ENCODE data around the gene UBXN6.

The UBXN6 gene

DNA sequence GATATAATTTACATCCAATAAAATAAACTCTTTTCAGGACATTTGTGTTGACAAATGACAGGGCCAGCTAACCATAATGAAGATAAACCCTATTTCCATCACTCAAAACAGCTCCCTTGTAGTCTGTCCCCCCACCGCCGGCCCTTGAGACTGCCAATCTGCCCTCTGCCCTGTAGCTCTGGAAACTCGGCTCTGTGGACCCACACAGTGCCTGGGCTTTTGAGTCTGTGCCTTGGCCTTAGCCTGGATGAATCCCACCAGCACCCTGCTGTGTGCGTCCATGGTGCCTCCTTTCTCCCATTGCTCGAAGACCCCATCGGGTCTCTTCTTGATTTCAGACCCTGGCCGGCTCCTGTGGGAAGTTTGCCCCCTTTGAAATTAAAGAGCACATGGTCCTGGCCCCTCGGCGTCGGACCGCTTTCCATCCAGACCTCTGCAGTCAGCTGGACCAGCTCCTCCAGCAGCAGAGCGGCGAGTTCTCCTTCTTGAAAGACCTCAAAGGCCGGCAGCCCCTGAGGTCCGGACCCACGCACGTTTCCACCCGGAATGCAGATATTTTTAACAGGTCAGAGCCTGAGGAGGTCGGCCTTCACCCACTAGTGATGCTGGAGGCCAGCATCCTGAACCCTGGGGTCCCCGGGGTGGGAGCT, 29.1 kb downstream of the UBXN6 start:
- Histone ChIP-seq H3K4me1 (ENCODE audit: insufficient read depth, low read length) (no peaks in the 10 kb centered on the region), H3K36me3 (ENCODE audit: insufficient read depth, low read depth, low read length) (peaks cover 89% of the 10 kb centered on the region), H3K9me3 (ENCODE audit: insufficient read depth, low read depth, low read length) (no peaks in the 10 kb centered on the region), H3K27me3 (ENCODE audit: insufficient read depth, low read length) (no peaks in the 10 kb centered on the region), H3K4me3 (ENCODE audit: low read length) (no peak overlapping the region), H3K9ac (ENCODE audit: low read depth, low read length) (no peak overlapping the region), H3K27ac (ENCODE audit: low read length) (no peak overlapping the region)

DNA sequence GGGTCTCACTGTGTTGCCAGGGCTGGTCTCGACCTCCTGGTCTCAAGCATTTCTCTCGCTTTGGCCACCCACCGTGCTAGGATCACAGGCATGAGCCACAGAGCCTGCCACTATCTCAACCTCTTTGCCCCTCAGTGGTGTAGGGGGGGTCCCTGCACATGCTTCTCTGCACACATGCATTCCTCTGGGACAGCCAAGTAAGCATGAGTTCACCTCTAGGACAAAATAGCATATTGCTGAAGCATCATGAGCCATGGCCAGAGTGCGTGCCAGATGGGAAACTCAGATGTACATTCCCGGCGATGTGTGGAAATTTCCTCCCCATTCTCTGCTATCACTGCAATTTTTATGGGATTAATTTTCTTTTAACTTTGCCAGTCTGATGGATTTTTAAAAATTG, 32.1 kb downstream of the UBXN6 start:
- no peak overlapping the region for H3K9ac ChIP-seq (ENCODE audit: low read depth, low read length)
- H3K4me3 ChIP-seq (ENCODE audit: low read length), result no peak overlapping the region
- H3K9me3 ChIP-seq (ENCODE audit: insufficient read depth, low read depth, low read length), result no peaks in the 10 kb centered on the region
- no peaks in the 10 kb centered on the region for H3K4me1 ChIP-seq (ENCODE audit: insufficient read depth, low read length)
- peaks cover 88% of the 10 kb centered on the region for H3K36me3 ChIP-seq (ENCODE audit: insufficient read depth, low read depth, low read length)
- H3K27ac ChIP-seq (ENCODE audit: low read length), result no peak overlapping the region
- no peaks in the 10 kb centered on the region for H3K27me3 ChIP-seq (ENCODE audit: insufficient read depth, low read length)

DNA sequence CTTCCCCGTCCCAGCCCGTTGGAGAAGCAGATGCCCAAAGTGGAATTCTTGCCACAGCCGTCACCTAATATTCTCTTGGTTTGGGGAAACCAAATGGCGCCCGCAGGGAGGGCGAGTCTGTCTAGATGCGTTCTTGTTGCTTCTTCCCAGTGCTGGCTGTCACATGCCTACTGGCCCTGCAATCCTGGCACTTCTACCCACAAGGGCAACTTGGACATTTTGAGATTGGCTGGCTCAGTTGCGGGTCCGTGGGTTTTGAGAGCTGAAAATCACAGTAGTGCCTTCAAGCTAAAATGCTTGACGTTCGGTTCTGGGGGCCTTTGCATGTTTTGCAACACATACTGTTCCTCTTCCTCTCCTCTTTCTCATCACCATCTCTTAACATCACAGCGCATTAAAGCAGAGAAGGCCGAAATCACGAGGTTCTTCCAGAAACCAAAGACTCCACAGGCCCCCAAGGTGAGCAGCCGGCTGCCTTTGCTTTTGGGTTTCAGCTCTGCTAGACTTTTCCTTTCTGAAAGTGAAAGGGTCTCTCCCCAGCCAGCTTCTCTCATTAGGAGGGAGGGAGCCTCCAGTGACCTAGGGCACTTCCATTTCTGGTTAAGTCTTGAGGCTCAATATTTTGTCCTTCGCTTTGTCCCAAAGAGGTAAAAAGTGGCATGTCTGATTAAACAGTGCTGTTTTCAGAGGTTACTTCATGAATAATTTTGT, 34.0 kb downstream of the UBXN6 start:
- H3K9ac ChIP-seq (ENCODE audit: low read depth, low read length), result no peak overlapping the region
- no peak overlapping the region for H3K27ac ChIP-seq (ENCODE audit: low read length)
- H3K4me1 ChIP-seq (ENCODE audit: insufficient read depth, low read length), result no peaks in the 10 kb centered on the region
- H3K4me3 ChIP-seq (ENCODE audit: low read length), result no peak overlapping the region
- no peaks in the 10 kb centered on the region for H3K9me3 ChIP-seq (ENCODE audit: insufficient read depth, low read depth, low read length)
- peaks cover 85% of the 10 kb centered on the region for H3K36me3 ChIP-seq (ENCODE audit: insufficient read depth, low read depth, low read length)
- no peaks in the 10 kb centered on the region for H3K27me3 ChIP-seq (ENCODE audit: insufficient read depth, low read length)

DNA sequence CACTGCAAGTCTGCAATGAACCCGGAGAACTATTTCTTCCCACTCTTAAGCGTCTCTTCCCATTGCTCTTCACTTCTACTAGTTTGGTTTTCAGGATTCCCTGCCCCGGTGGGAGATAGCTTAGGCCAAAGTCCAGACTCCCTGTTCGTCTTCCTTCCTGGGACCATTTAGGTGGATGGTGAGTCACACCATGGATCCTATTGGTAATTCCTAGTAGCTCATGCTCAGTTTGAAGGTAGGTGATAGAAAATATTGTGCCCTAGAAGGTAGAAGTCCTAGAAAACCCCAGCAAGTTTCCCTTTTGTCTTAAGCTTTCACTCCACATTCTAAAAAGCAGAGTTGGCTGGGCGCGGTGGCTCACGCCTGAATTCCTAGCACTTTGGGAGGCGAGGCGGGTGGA, 41.3 kb downstream of the UBXN6 start:
- Histone ChIP-seq H3K4me3 (ENCODE audit: low read length) (no peak overlapping the region), H3K27me3 (ENCODE audit: insufficient read depth, low read length) (no peaks in the 10 kb centered on the region), H3K4me1 (ENCODE audit: insufficient read depth, low read length) (peaks cover 23% of the 10 kb centered on the region; the same call in 1 of the 2 replicates), H3K9ac (ENCODE audit: low read depth, low read length) (peak overlapping the region; percentile 41; the same call in 1 of the 2 replicates), H3K27ac (ENCODE audit: low read length) (no peak overlapping the region), H3K9me3 (ENCODE audit: insufficient read depth, low read depth, low read length) (no peaks in the 10 kb centered on the region), H3K36me3 (ENCODE audit: insufficient read depth, low read depth, low read length) (peaks cover 92% of the 10 kb centered on the region)

DNA sequence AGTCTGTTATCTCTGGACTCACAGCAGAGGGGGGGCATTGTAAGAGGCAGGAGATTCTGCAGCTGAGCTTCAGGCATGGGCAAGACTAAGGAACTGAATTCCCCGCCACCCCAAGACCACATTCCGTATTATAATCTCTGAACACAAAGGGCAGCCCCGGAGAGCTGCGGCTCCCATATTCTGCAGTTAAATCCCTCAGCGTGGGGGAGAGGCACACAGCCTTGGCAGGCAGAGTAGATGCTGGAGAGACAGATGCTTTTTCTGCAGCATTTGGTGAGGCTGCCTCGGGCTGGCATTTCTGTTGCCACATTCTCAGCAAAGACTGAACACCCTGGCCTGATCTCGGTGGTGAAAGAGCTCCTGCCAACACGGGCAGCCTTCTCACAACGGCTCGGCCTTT, 42.2 kb downstream of the UBXN6 start:
- Histone ChIP-seq H3K36me3 (ENCODE audit: insufficient read depth, low read depth, low read length) (peaks cover 92% of the 10 kb centered on the region), H3K27me3 (ENCODE audit: insufficient read depth, low read length) (no peaks in the 10 kb centered on the region), H3K9me3 (ENCODE audit: insufficient read depth, low read depth, low read length) (no peaks in the 10 kb centered on the region), H3K4me3 (ENCODE audit: low read length) (peak overlapping the region; percentile 36; the same call in 1 of the 2 replicates), H3K9ac (ENCODE audit: low read depth, low read length) (peak overlapping the region; percentile 57), H3K4me1 (ENCODE audit: insufficient read depth, low read length) (peaks cover 23% of the 10 kb centered on the region; the same call in 1 of the 2 replicates), H3K27ac (ENCODE audit: low read length) (no peak overlapping the region)

DNA sequence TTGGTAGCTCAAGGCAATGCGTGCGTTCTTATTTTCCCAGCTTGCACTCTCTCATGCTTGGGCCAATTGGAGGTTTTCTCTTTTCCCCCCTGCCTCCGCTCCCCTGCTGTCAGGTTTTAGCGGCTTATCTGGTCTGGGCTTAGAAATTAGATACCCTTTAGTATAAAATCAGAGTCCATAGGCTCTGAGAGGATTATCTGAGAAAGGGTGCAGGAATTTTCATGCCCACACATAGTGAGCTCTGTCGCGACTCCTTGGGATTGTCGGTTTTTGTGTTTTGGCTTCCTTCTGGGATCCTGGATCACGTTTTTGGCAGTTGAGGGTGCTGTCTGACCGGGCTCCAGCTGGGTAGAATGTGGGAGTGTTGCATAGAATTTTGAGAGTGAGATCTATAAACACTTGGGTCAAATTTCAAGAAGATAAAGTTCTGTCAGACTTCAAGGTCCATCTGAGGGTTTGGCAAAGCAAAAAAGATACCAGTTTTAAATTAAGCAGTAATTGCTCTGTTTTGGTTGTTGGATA, 42.7 kb downstream of the UBXN6 start:
- peak overlapping the region; percentile 57 for H3K9ac ChIP-seq (ENCODE audit: low read depth, low read length)
- H3K4me1 ChIP-seq (ENCODE audit: insufficient read depth, low read length), result peaks cover 23% of the 10 kb centered on the region; the same call in 1 of the 2 replicates
- H3K27me3 ChIP-seq (ENCODE audit: insufficient read depth, low read length), result no peaks in the 10 kb centered on the region
- H3K27ac ChIP-seq (ENCODE audit: low read length), result no peak overlapping the region
- H3K4me3 ChIP-seq (ENCODE audit: low read length), result peak overlapping the region; percentile 36; the same call in 1 of the 2 replicates
- H3K36me3 ChIP-seq (ENCODE audit: insufficient read depth, low read depth, low read length), result peaks cover 92% of the 10 kb centered on the region
- no peaks in the 10 kb centered on the region for H3K9me3 ChIP-seq (ENCODE audit: insufficient read depth, low read depth, low read length)

DNA sequence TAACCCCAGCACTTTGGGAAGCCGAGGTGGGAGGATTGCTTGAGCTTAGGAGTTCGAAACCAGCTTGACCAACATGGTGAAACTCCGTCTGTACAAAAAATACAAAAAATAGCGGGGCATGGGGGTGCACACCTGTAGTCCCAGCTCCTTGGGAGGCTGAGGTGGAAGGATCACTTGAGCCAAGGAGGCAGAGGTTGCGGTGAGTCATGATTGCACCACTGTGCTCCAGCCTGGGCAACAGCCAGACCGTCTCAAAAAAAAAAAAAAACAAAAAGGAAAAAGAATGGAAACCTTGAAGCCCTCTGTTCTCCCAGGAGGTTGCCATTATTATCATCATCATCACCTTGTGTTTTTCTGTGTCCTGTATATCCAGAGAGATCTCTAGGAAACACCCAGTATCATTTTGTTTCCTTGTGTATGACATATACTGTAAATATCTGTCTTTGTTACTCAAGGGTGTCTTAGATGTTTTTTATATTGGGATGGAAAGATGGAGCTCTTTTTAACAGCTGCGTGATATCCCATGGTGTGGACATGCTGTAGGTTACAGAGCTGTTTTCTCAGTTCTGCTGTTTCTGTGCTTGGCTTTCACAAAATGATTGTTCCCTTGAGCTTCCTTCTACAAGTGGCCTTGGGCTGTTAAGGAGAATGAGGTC, 43.3 kb downstream of the UBXN6 start:
- peak overlapping the region; percentile 57; the same call in 1 of the 2 replicates for H3K9ac ChIP-seq (ENCODE audit: low read depth, low read length)
- H3K27ac ChIP-seq (ENCODE audit: low read length), result no peak overlapping the region
- H3K4me3 ChIP-seq (ENCODE audit: low read length), result peak overlapping the region; percentile 36; the same call in 1 of the 2 replicates

DNA sequence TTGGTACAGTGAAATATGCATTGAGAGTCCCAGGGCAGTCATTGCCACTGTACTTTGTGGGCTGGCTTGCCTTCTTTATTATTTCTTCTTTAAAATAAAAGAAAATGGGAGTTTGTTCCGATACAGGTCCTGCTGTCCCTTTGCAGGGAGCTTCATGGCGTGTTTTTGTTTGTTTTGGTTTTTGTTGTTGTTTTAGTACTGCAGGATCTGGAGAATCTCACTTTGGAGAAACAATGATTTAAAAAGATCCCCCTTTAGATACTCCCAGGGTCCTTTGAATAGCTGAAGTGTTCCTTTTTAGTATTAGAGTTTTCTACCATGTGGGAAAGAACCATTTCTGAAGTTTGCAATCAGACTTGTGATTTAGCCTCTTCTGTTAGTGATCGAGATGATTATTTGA, 44.0 kb downstream of the UBXN6 start:
- Histone ChIP-seq H3K36me3 (ENCODE audit: insufficient read depth, low read depth, low read length) (peaks cover 94% of the 10 kb centered on the region), H3K4me1 (ENCODE audit: insufficient read depth, low read length) (peaks cover 25% of the 10 kb centered on the region), H3K27ac (ENCODE audit: low read length) (no peak overlapping the region), H3K4me3 (ENCODE audit: low read length) (no peak overlapping the region), H3K9me3 (ENCODE audit: insufficient read depth, low read depth, low read length) (no peaks in the 10 kb centered on the region), H3K27me3 (ENCODE audit: insufficient read depth, low read length) (no peaks in the 10 kb centered on the region), H3K9ac (ENCODE audit: low read depth, low read length) (no peak overlapping the region)

More for the DNA sequence above, 43.3 kb downstream of the UBXN6 start:
- Histone ChIP-seq H3K4me1 (ENCODE audit: insufficient read depth, low read length) (peaks cover 23% of the 10 kb centered on the region), H3K27me3 (ENCODE audit: insufficient read depth, low read length) (no peaks in the 10 kb centered on the region), H3K9me3 (ENCODE audit: insufficient read depth, low read depth, low read length) (no peaks in the 10 kb centered on the region), H3K36me3 (ENCODE audit: insufficient read depth, low read depth, low read length) (peaks cover 92% of the 10 kb centered on the region)

DNA sequence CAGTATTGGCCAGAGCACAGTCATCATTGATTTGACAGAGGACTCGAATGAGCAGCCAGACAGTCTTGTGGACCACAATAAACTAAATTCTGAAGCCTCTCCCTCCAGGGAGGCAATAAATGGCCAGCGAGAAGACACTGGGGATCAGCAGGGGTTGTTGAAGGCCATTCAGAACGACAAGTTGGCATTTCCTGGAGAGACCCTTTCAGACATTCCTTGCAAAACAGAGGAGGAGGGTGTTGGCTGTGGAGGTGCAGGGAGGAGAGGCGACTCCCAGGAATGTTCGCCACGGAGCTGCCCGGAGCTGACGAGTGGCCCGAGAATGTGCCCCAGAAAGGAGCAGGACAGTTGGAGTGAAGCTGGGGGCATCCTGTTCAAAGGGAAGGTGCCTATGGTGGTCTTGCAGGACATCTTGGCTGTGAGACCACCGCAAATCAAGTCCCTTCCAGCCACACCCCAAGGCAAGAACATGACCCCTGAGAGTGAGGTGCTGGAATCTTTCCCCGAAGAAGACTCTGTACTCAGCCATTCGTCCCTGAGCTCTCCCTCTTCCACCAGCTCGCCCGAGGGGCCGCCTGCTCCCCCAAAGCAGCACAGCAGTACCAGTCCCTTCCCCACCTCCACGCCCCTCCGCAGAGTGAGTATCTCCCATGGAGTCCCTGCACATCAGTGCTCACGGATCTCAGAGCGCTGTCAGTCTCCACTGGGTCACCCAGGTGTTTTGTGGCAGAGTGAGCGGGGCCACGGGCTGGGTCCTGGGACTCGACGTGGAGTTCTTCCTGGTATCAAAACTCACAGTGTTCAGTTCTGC, 48.3 kb downstream of the UBXN6 start:
- Histone ChIP-seq H3K9me3 (ENCODE audit: insufficient read depth, low read depth, low read length) (no peaks in the 10 kb centered on the region), H3K27me3 (ENCODE audit: insufficient read depth, low read length) (no peaks in the 10 kb centered on the region), H3K4me1 (ENCODE audit: insufficient read depth, low read length) (peaks cover 23% of the 10 kb centered on the region), H3K27ac (ENCODE audit: low read length) (peak overlapping the region; percentile 54), H3K9ac (ENCODE audit: low read depth, low read length) (peak overlapping the region; percentile 63; the same call in 1 of the 2 replicates), H3K36me3 (ENCODE audit: insufficient read depth, low read depth, low read length) (peaks cover 91% of the 10 kb centered on the region), H3K4me3 (ENCODE audit: low read length) (peak overlapping the region; percentile 18; the same call in 1 of the 2 replicates)

DNA sequence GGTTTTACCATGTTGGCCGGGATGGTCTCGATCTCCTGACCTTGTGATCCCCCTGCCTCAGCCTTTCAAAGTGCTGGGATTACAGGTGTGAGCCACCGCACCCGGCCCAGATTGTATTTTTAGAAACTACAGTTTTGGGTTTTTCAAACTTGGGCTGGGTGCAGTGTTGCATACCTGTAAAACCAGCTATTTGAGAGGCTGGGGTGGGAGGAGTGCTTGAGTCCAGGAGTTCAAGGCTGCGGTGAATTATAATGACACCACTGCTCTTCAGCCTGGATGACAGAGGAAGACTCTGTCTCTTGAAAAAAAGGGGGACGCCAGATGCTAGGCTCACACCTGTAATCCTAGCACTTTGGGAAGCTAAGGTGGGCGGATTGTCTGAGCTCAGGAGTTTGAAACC, 51.0 kb downstream of the UBXN6 start:
- Histone ChIP-seq H3K9ac (ENCODE audit: low read depth, low read length) (no peak overlapping the region), H3K9me3 (ENCODE audit: insufficient read depth, low read depth, low read length) (no peaks in the 10 kb centered on the region)

DNA sequence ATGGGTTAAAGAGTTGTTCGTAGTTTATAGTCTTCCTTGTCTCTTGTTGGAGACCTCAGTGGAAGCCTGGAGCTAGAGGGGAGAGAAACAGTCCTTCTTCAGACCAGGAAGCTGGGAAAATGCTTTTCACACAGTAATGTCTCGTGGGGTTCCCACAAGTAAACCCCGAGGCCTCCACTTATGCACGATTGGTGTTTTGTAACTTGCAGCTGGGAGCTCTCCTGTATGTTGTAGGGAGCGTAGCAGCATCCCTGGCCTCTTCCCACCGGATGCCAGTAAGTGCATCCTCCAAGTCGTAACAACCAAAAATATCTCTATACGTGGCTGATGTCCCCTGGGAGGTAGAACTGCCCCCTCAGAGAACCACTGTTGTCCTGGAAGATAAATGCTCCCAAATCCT, 51.6 kb downstream of the UBXN6 start:
- Histone ChIP-seq H3K4me3 (ENCODE audit: low read length) (no peak overlapping the region), H3K27ac (ENCODE audit: low read length) (no peak overlapping the region), H3K9ac (ENCODE audit: low read depth, low read length) (peak overlapping the region; percentile 29; the same call in 1 of the 2 replicates), H3K36me3 (ENCODE audit: insufficient read depth, low read depth, low read length) (peaks cover 62% of the 10 kb centered on the region), H3K9me3 (ENCODE audit: insufficient read depth, low read depth, low read length) (no peaks in the 10 kb centered on the region), H3K4me1 (ENCODE audit: insufficient read depth, low read length) (peaks cover 23% of the 10 kb centered on the region), H3K27me3 (ENCODE audit: insufficient read depth, low read length) (no peaks in the 10 kb centered on the region)

More for the DNA sequence above, 51.0 kb downstream of the UBXN6 start:
- H3K4me1 ChIP-seq (ENCODE audit: insufficient read depth, low read length), result peaks cover 23% of the 10 kb centered on the region
- no peaks in the 10 kb centered on the region for H3K27me3 ChIP-seq (ENCODE audit: insufficient read depth, low read length)
- no peak overlapping the region for H3K27ac ChIP-seq (ENCODE audit: low read length)
- H3K4me3 ChIP-seq (ENCODE audit: low read length), result no peak overlapping the region
- H3K36me3 ChIP-seq (ENCODE audit: insufficient read depth, low read depth, low read length), result peaks cover 68% of the 10 kb centered on the region

Data from iPS-20b (cell line).